Measurements from ENCODE around the gene MRPL24. TPM values are rescaled to one million over a fixed set of nuclear protein-coding genes. Genes with fewer than 3 reads are reported as not detected.

The MRPL24 gene
- total and polyA plus RNA-seq, 2 of the 13 experiments (the other 11 are each of a cell fraction or from before 2014, with no cell fraction given) = 38.1 to 42.9 TPM

GRCh38 chr1:156725683-156726280 lies 15.1 kb downstream of the MRPL24 start (continued):
- no peak for TF ChIP-seq ZBTB39 (CRISPR knock-in tag; IDR thresholded peaks at IDR 0.05)
- TF ChIP-seq ZBED4 (CRISPR knock-in tag; IDR thresholded peaks at IDR 0.05; ENCODE audit: borderline replicate concordance) = no peak
- TF ChIP-seq STAT6 (CRISPR knock-in tag; IDR thresholded peaks at IDR 0.05; ENCODE audit: borderline replicate concordance) = no peak
- TF ChIP-seq HDAC6 (IDR thresholded peaks at IDR 0.05; ENCODE audit: low read depth, low read length) = no peak
- TF ChIP-seq, protein P1, sequence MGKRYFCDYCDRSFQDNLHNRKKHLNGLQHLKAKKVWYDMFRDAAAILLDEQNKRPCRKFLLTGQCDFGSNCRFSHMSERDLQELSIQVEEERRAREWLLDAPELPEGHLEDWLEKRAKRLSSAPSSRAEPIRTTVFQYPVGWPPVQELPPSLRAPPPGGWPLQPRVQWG (CRISPR knock-in tag; IDR thresholded peaks at IDR 0.05; ENCODE audit: borderline replicate concordance, low read depth) = no peak
- peak; percentile 64; the same call in 1 of the 2 replicates for TF ChIP-seq SALL1 (CRISPR knock-in tag; IDR thresholded peaks at IDR 0.05)
- TF ChIP-seq SMAD3 (CRISPR knock-in tag; IDR thresholded peaks at IDR 0.05) = no peak
- TF ChIP-seq, protein P2, sequence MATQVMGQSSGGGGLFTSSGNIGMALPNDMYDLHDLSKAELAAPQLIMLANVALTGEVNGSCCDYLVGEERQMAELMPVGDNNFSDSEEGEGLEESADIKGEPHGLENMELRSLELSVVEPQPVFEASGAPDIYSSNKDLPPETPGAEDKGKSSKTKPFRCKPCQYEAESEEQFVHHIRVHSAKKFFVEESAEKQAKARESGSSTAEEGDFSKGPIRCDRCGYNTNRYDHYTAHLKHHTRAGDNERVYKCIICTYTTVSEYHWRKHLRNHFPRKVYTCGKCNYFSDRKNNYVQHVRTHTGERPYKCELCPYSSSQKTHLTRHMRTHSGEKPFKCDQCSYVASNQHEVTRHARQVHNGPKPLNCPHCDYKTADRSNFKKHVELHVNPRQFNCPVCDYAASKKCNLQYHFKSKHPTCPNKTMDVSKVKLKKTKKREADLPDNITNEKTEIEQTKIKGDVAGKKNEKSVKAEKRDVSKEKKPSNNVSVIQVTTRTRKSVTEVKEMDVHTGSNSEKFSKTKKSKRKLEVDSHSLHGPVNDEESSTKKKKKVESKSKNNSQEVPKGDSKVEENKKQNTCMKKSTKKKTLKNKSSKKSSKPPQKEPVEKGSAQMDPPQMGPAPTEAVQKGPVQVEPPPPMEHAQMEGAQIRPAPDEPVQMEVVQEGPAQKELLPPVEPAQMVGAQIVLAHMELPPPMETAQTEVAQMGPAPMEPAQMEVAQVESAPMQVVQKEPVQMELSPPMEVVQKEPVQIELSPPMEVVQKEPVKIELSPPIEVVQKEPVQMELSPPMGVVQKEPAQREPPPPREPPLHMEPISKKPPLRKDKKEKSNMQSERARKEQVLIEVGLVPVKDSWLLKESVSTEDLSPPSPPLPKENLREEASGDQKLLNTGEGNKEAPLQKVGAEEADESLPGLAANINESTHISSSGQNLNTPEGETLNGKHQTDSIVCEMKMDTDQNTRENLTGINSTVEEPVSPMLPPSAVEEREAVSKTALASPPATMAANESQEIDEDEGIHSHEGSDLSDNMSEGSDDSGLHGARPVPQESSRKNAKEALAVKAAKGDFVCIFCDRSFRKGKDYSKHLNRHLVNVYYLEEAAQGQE (IDR thresholded peaks at IDR 0.05; ENCODE audit: borderline replicate concordance in 1 of 2, low read depth in 1 of 2, low read length in 2 of 2) = no peak
- TF ChIP-seq ZBTB46 (CRISPR knock-in tag; IDR thresholded peaks at IDR 0.05; ENCODE audit: borderline replicate concordance) = no peak
- TF ChIP-seq, protein P3, sequence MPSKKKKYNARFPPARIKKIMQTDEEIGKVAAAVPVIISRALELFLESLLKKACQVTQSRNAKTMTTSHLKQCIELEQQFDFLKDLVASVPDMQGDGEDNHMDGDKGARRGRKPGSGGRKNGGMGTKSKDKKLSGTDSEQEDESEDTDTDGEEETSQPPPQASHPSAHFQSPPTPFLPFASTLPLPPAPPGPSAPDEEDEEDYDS (CRISPR knock-in tag; IDR thresholded peaks at IDR 0.05) = no peak
- no peak for TF ChIP-seq ZFP1 (CRISPR knock-in tag; IDR thresholded peaks at IDR 0.05)

Measured in HepG2 (cell line).